ENCODE measurements around the gene ARVCF. TPM values are rescaled to one million over a fixed set of nuclear protein-coding genes. Genes with fewer than 3 reads are reported as not detected.

The ARVCF gene
- total and polyA plus RNA-seq, 9 of the 15 experiments (the other 6 are each of a cell fraction or from before 2014, with no cell fraction given): 0.03 to 97.4 (median 15.6) TPM

DNA sequence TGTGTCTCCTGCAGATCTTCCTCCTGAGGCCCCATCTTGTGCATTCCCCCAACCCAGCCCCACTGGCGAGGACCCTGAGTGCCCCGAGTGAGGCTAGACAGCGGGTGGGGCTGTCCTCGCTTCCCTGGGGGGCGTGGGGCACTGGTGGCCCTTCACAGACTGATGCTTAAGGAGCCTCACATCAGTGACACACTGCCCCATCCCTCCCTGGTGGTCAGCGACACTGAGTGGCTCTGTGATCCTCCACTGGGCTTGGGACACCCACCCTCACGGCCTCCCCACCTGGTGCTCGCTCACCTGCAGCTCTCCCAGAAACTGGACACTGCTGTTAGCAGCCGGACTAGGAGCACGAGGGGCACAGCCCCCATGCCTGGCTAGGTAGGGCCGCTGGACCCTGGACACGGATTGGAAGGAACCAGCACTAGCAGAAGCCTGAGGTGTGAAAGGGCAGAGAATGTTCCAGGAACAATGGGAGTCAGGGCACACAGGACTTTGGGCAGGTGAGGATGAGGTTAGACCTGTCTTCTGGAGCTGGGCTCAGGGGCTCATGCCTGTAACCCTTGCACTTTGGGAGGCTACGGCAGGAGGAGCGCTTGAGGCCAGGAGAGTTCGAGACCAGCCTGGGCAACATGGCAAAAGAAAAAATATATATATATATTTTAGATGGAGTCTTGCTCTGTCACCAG, 51.8 kb downstream of the ARVCF start:
- H3K9ac ChIP-seq (ENCODE audit: insufficient read depth in 1 of 2, low read depth in 2 of 2, low read length in 2 of 2): peak overlapping the region in 1 of 2 experiments; percentile 80; a peak in 2 of 4 replicates
- ChIA-PET POLR2A (interaction anchor here (0.5 to 13.7 kb wide), 13 partner anchors 8 to 173 kb away, joined by 3 to 115 read pairs (median 4); no protein-coding TSS in a partner anchor), CTCF (ENCODE audit: low intra/inter-chr PET ratio) (interaction anchor here (0.6 kb wide), 1 partner anchor 315 kb away, joined by 3 read pairs; no protein-coding TSS in a partner anchor)
- peaks cover 15 to 69% of the 10 kb centered on the region in 2 experiments for H3K4me1 ChIP-seq (replicated peaks in 1 of 2; ENCODE audit: control insufficient read depth in 2 of 2, insufficient read depth in 2 of 2, low read length in 2 of 2)
- peaks cover 4% of the 10 kb centered on the region for H3K9me1 ChIP-seq (ENCODE audit: control insufficient read depth, insufficient read depth, low read length)
- intact Hi-C loops (cut with micrococcal nuclease) (no loop called here), in situ Hi-C loops (cut with MboI) (no loop called here)
- H3K9me3 ChIP-seq (replicated peaks; ENCODE audit: control insufficient read depth, insufficient read depth, low read depth, low read length): no peaks in the 10 kb centered on the region
- no peak overlapping the region for H2AFZ ChIP-seq (ENCODE audit: low read depth, low read length)
- no peak for FAIRE-seq
- no peak for DNase-seq (ENCODE audit: extremely low read depth in 1 of 4, low spot score in 3 of 4)
- no peak for ATAC-seq
- H3K36me3 ChIP-seq (ENCODE audit: control insufficient read depth, insufficient read depth, low read length): peaks cover 77% of the 10 kb centered on the region; the same call in 2 of the 3 replicates
- no peak overlapping the region for H3K27ac ChIP-seq (ENCODE audit: extremely low read depth, low read depth, low read length)
- H3K4me3 ChIP-seq: no peak overlapping the region
- H3K4me2 ChIP-seq (ENCODE audit: insufficient read depth, low read length): no peak overlapping the region
- H3K27me3 ChIP-seq (ENCODE audit: control insufficient read depth in 2 of 2, insufficient read depth in 2 of 2, low read length in 2 of 2): no peaks in the 10 kb centered on the region
- peaks cover 7% of the 10 kb centered on the region; the same call in 1 of the 3 replicates for H3K79me2 ChIP-seq (ENCODE audit: control insufficient read depth, insufficient read depth, low read length)
- BruUV-seq (replicated peaks): no TSS peak
- WGBS (ENCODE audit: insufficient coverage, low coverage, missing lambda C conversion rate): 89% methylated on average over 15 of the region's 15 CpGs
- peaks cover 48% of the 10 kb centered on the region for H4K20me1 ChIP-seq (replicated peaks; ENCODE audit: control insufficient read depth, insufficient read depth, low read length)
- TF ChIP-seq SIN3B (IDR thresholded peaks at IDR 0.05; ENCODE audit: low read depth) (no peak), NFE2L1 (tag; IDR thresholded peaks at IDR 0.05; ENCODE audit: borderline replicate concordance, low read depth) (no peak), THAP12 (CRISPR knock-in tag; IDR thresholded peaks at IDR 0.05) (0 out of 2 replicates have a peak, but pooled peaks have one; percentile 6), SLC30A9 (CRISPR knock-in tag; IDR thresholded peaks at IDR 0.05) (no peak), NFIX (CRISPR knock-in tag; IDR thresholded peaks at IDR 0.05; ENCODE audit: low read depth) (no peak), ARNT (IDR thresholded peaks at IDR 0.05) (no peak), ZNF277 (CRISPR knock-in tag; IDR thresholded peaks at IDR 0.05; ENCODE audit: borderline replicate concordance) (0 out of 2 replicates have a peak, but pooled peaks have one; percentile 39), THAP7 (CRISPR knock-in tag; IDR thresholded peaks at IDR 0.05) (0 out of 2 replicates have a peak, but pooled peaks have one; percentile 49), ZNF699 (CRISPR knock-in tag; IDR thresholded peaks at IDR 0.05; ENCODE audit: insufficient replicate concordance) (no peak), HDAC8 (tag; IDR thresholded peaks at IDR 0.05) (no peak), HINFP (tag; conservative IDR thresholded peaks at IDR 0.05; ENCODE audit: low read depth) (no peak), ETV5 (CRISPR knock-in tag; IDR thresholded peaks at IDR 0.05; ENCODE audit: low read depth) (no peak), ZNF780A (CRISPR knock-in tag; IDR thresholded peaks at IDR 0.05) (no peak), STAT5A (IDR thresholded peaks at IDR 0.05; ENCODE audit: borderline replicate concordance, low read length) (no peak), ZNF41 (CRISPR knock-in tag; conservative IDR thresholded peaks at IDR 0.05) (no peak)

Data from K562 (cell line).